ENCODE results near the gene MLH1.

- TF ChIP-seq CTCF (IDR thresholded peaks at IDR 0.05) (no peak), POLR2A (IDR thresholded peaks at IDR 0.05) (no peak)
These were observed 64.8 kb downstream of the MLH1 start for GRCh38 chr3:37058117-37058516.

Measured in heart left ventricle (tissue), 13 donors.